Activated T-helper 1 cell treated with Interleukin-2 at 50 U/mL for 16 hours (primary cell): Measurements from ENCODE around the gene C5AR2.
"Not testable (repeated sequence)": the region's sequence is repeated elsewhere in the genome, so short reads cannot be mapped to it uniquely, and the experiment has no call there.

Experiments
- DNase-seq: peaks from one replicate; pipeline ENCODE4 v3.0.0-alpha.2; 2020; ENCODE audit warnings: low read depth

C5AR2 gene

GRCh38 chr19:47387623-47388022 lies 55.6 kb downstream of the C5AR2 start:
- DNase-seq: not testable (repeated sequence)

GRCh38 chr19:47388721-47389120 lies 56.7 kb downstream of the C5AR2 start:
- DNase-seq: not testable (repeated sequence)

- no peak for DNase-seq
Observed at GRCh38 chr19:47389150-47389556, 57.2 kb downstream of the C5AR2 start.

- DNase-seq: no peak
Observed at GRCh38 chr19:47390533-47391488, 58.8 kb downstream of the C5AR2 start.

GRCh38 chr19:47391510-47392223 lies 59.7 kb downstream of the C5AR2 start:
- peak; percentile 59 for DNase-seq
